ENCODE data around the gene VEPH1. TPM values are rescaled to one million over a fixed set of nuclear protein-coding genes. Genes with fewer than 3 reads are reported as not detected.
"Not testable (repeated sequence)": the region's sequence is repeated elsewhere in the genome, so short reads cannot be mapped to it uniquely, and the experiment has no call there.

Gene VEPH1
- total RNA-seq, 1 donor from 2014 or later = 0.58 TPM

GRCh38 chr3:157355276-157355675 is 147.9 kb downstream of the VEPH1 start:
- DNase-seq (ENCODE audit: low spot score) (no peak), ATAC-seq (no peak)

GRCh38 chr3:157354722-157355121 is 148.5 kb downstream of the VEPH1 start:
- ATAC-seq (no peak), DNase-seq (ENCODE audit: low spot score) (no peak)

GRCh38 chr3:157354254-157354653 is 149.0 kb downstream of the VEPH1 start:
- DNase-seq (ENCODE audit: low spot score) = no peak
- no peak for ATAC-seq

GRCh38 chr3:157353652-157354051 is 149.6 kb downstream of the VEPH1 start:
- no peak for ATAC-seq

GRCh38 chr3:157351981-157352380 is 151.2 kb downstream of the VEPH1 start:
- no peak for DNase-seq (ENCODE audit: low spot score)
- no peak for ATAC-seq

More at GRCh38 chr3:157353652-157354051, 149.6 kb downstream of the VEPH1 start:
- DNase-seq (ENCODE audit: low spot score) = no peak

GRCh38 chr3:157350651-157351050 is 152.6 kb downstream of the VEPH1 start:
- DNase-seq (ENCODE audit: low spot score); ATAC-seq: not testable (repeated sequence)

DNA sequence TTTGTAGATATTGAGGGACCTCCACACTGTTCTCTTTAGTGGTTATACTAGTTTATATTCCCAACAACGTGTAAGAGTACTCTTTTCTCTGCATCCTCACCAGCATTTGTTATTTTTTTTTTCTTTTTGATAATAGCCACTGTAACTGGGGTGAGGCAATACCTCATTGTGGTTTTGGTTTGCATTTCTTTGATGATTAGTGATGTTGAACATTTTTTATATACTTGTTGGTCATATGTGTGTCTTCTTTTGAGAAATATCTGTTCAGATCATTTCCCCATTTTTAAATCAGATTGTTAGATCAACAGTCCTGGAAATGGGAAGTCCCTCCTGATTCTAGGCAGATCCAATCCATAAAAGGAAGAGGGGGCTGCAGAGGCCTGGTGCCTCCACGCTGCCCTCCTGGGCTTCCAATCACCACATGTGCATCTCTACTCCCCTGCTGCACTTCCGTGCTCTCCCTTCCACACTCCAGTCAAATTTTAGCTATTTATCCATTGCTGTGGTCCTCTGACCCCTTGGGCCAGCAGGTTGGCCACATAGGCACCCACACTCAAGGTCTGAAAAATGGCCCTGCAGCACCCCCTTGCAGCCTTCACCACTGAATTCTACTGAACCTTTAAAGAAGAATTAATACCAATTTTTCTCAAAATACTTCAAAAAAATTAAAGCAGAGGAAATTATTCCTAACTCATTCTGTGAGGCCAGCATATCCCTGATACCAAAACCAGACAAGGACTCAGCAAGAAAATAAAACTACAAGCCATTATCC is 154.7 kb downstream of the VEPH1 start:
- not testable (repeated sequence) for DNase-seq (ENCODE audit: low spot score); ATAC-seq

GRCh38 chr3:157347577-157348303 is 155.5 kb downstream of the VEPH1 start:
- ATAC-seq (no peak), DNase-seq (ENCODE audit: low spot score) (no peak)

DNA sequence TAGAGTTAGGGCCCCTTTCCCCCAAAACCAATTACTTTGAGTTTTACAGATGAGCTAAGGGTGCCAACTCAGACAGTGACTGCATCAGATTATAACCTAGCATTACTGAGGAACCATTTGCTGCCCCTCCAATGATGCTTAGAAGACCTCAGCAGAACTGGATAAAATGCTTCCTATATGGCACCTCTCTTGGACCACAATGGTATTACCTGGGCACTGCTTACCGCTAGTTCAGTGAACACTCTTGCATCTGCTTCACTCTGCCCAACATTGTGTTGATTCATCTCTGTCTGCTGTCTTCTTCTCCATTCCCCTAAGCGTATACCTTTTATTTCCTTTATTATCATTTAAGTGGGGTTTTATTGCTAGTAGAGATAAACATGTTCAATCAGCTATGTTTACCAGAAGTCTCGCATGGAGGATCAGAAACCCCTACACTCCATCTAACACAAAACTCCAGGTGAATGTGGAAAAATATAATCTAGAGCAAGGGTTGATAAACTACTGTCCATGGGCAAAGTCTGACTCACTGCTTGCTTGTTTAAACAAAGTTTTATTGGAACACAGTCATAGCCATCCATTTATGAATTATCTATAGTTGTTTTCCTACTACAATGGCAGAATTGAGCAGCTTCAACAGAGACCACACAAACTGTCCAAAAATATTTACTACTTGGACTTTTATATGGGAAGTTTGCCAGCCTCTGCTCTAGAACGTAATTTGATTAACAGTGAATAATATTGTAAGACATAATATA is 166.8 kb downstream of the VEPH1 start:
- no peak for ATAC-seq
- no peak for DNase-seq (ENCODE audit: low spot score)

- no peak for DNase-seq (ENCODE audit: low spot score)
- ATAC-seq = no peak
These were observed 167.8 kb downstream of the VEPH1 start for GRCh38 chr3:157335233-157336076.

- DNase-seq (ENCODE audit: low spot score) = no peak
- no peak for ATAC-seq
These were observed 169.6 kb downstream of the VEPH1 start for GRCh38 chr3:157333551-157333991.

DNA sequence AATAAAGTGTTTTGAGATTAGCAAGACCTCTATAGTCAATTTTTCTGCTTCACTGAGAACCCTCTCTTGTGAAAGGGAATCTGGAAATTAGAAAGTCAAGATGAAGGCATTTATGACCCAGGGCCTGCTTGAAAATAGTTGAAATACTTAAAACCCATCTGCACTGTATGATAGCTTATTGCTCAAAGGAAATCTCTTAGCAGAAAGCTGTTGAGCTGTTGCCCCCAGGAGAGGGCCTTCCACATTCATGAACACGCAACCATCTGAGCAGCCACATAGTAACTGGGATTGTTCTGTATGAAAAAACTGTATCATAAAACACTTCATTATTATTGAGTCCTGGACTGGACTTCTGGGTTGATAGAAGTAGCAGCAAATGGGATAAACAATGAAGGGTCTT is 173.0 kb downstream of the VEPH1 start:
- no peak for DNase-seq (ENCODE audit: low spot score)
- no peak for ATAC-seq

DNA sequence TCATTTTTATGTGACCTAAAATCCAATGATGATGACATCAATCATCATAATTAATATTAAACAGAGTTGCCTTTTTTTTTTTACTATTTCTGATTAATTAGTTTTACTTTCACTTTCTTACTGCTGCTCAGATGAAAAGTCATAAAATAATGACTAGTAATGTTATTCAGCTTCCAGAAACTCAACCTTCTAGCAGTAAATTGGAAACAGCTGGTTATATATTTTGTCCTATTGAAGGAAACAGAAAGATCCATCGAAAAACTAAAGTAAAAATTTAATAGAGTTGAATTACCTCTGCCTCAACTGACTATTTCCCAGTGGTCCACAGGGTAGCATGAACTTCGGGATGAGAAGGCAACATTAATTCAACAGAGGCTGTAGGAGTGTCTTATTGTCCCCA is 173.7 kb downstream of the VEPH1 start:
- DNase-seq (ENCODE audit: low spot score) (no peak), ATAC-seq (no peak)

DNA sequence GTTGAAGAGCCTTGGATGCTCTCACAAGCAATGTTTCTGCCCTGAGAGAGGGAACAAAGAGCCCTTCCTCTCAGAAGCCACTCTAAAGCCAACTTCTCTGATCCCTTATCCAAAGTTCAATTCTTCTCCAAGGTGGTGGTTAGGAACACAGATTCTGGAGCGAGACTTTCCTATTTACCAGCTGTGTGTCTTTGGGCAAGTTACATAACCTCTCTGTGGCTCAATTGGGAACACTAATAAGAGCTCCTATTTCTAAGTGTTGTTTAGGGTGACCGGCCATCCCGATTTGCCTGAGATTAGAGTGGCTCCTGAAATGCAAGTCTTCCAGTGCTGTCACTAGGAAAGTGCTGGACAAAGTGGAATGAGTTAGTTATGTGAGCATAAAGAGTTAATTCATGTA is 175.4 kb downstream of the VEPH1 start:
- DNase-seq (ENCODE audit: low spot score) (no peak), ATAC-seq (no peak)

DNA sequence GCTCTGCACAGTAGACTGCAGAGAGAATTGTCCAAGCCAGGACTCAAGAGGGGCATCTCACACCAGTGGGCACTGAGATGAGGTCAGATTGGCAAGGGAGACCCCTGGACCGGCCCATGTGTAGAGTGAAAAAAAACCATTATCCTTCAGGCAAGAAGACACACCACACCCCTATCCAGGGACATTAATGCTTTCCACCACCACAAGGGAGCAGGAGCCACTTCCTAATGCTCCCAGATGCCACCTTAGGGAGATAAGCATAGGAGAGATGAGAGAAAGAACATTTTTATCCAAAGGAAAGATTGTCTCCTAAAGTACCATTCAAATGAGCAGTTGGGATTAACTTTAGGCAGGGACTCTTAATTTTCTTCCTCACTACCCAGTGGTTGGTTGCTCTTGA is 176.2 kb downstream of the VEPH1 start:
- DNase-seq (ENCODE audit: low spot score) (no peak), ATAC-seq (no peak)

DNA sequence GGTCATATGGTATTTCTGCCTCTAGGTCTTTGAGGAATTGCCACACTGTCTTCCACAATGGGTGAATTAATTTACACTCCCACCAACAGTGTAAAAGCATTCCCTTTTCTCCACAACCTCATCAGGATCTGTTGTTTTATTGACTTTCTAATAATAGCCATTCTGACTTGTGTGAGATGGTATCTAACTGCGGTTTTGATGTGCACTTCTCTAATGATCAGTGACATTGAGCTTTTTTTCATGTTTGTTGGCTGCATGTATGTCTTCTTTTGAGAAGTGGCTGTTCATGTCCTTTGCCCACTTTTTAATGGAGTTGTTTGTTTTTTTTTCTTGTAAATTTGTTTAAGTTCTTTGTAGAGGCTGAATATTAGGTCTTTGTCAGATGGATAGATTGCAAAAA is 178.3 kb downstream of the VEPH1 start:
- not testable (repeated sequence) for DNase-seq (ENCODE audit: low spot score); ATAC-seq

GRCh38 chr3:157323360-157323759 is 179.9 kb downstream of the VEPH1 start:
- ATAC-seq = no peak

DNA sequence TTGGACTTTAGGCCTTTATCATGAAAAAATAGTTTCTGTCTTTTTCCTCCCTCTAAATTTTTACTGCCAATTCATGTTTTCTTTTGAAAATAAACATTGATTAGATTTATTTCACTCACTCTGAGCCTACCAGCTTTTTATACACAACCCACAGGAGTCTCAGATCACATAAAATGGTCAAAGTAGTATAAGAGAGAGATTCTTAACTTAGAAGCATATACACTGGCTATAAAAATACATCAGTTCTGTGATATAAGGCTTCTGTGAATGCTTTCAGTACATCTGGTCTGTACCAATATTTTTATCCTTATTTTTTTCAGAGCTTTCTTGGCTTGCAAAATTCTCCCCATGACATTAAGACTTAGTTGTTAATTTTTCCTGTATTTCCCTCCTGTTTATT is 183.5 kb downstream of the VEPH1 start:
- DNase-seq (ENCODE audit: low spot score) (no peak), ATAC-seq (no peak)

More at GRCh38 chr3:157323360-157323759, 179.9 kb downstream of the VEPH1 start:
- no peak for DNase-seq (ENCODE audit: low spot score)

DNA sequence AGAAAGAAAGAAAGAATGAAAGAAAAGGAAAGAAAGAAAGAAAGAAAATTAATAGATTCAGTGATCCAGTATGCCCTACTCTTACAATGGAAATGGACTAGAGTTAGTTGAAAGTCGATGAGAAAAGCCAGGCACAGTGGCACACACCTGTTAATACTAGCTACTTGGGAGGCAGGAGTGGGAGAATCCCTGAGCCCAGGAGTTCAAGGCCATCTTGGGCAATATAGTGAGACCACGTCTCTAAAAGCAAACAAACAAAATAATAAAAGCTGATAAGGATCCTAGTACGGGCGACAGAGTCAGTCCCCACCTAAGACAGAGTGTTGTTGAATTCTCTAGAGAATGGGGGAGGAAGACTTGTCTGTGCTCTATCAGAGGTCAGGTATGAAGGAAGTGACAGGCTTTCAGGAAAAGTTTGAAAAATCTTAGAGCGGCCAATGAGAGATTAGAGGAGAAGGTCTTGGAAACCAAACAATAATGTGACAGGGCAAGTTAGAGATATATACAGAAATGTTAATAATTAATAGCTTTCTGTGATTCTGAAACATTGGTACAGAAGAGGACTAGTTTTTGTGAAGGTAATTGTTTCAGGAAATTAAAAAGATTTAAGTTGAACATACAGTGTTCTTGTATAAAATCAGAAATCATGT is 184.5 kb downstream of the VEPH1 start:
- DNase-seq (ENCODE audit: low spot score) (no peak), ATAC-seq (no peak)

GRCh38 chr3:157317895-157318294 is 185.3 kb downstream of the VEPH1 start:
- ATAC-seq = no peak

More at GRCh38 chr3:157317895-157318294, 185.3 kb downstream of the VEPH1 start:
- DNase-seq (ENCODE audit: low spot score) = no peak
